Globus pallidus (tissue), 1 donor: Measurements from ENCODE around the gene FAM180A.

Experiments used
- DNase-seq: peaks from one replicate; pipeline ENCODE4 v3.0.0-alpha.2; 2015; ENCODE audit warnings: low spot score

The FAM180A gene

DNA sequence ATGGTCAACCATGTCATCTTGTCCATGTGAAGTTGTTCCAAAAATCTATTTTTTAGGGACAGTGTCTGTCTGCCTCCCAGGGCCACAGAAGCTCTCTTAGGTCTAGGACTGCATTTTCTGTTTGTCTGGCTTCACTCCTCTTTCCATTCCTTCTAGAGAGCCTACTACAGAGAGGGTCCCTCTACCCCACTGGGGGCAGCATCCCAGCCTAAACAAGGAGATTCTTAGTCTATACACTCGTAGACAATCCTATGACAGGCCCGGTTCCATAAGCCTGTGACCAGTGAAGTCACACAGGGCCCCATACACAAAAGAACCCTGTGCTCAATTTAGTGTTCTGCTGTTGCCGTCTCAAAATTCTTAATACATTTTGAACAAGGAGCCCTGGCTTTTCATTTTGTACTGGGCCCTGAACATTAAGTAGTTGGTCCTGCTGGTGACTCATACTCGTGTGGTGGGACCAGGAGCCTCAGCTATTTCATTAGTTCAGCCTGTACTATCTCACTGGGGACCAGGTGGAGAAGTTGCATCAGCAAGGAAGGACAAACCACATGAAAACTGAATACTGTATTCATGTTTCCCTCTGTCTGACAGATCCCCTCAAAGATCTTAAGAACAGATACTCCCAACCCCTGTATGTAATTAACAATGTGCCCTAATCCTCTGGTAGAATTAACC is 23.5 kb upstream of the FAM180A start:
- DNase-seq: no peak

DNA sequence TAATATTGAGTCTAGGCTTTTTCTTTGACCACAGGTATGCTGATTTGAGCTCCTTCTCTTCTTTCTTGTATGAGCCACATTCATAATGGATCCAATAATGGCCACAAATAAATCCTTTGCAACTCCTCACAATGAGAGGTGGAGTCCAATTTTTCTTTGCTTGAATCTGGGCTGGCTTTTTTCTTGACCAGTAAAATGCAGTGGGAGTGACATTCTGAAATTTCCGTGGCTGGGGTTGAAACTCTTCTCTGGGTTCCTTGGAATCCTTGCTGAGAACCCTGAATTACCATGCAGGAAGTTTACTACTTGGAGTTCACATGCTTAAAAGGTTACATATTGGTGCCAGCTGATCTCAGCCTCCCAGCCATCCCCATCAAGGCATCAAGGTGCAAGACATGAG is 22.4 kb upstream of the FAM180A start:
- DNase-seq: no peak

- DNase-seq: no peak
Measured at GRCh38 chr7:135770139-135770710, 21.6 kb upstream of the FAM180A start.

GRCh38 chr7:135769005-135769802 is 20.6 kb upstream of the FAM180A start:
- peak; percentile 54 for DNase-seq

DNA sequence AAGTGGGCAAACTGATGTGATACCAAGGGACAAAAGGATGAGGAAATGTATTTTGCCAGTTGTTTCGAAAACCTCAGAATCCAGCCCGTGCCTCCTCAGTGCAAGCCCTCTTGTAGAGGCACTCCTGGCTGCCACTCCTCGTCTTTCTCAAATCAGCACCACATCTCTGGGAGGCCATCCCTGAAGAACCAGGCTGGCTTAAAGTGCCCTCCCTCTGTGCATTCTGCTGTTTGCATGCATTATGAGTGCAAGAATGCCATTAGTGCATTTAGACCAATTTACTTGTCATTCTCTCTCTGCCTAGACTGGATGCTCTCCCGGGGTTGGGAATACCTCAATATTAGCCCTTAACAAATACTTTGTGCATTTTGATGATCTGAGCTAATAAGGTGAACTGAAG is 19.9 kb upstream of the FAM180A start:
- no peak for DNase-seq

DNA sequence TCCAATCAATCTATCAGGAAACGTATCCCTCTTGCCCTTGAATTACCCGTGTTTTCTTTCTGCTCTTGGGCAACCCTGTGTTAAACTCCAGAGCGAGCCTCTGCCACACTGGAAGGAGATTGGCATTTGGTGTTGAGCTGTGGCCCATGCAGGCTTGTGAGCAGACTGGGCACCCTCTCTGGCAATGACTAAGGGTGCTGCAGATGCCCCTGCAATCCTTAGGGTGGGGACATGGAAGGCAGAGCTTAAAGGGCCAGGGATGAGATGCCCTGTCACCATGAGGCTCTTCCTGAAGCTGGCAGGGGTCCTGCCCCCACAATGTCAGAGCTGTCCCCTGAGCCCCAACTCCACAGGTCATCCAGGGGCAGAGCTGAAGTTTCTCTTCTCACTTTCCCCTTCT is 19.5 kb upstream of the FAM180A start:
- no peak for DNase-seq

DNA sequence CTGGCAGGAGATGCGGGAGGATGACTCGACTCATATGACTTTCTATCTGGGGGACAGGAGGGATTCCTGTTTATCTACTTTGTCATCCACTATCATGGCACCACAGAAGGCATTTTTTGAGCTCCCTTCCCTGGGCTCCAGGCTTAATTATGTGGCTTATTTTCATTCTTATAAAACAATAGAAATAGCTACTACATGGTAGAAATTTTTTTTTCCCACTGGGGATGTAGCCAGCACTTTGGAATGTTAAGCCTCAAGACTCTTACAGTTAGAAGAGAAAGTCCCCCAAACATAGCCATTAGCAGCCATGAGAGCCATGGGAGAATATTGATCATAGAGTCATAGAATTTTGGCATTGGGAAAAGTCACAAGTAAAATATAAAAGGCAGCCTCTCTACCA is 14.6 kb upstream of the FAM180A start:
- DNase-seq: no peak

DNA sequence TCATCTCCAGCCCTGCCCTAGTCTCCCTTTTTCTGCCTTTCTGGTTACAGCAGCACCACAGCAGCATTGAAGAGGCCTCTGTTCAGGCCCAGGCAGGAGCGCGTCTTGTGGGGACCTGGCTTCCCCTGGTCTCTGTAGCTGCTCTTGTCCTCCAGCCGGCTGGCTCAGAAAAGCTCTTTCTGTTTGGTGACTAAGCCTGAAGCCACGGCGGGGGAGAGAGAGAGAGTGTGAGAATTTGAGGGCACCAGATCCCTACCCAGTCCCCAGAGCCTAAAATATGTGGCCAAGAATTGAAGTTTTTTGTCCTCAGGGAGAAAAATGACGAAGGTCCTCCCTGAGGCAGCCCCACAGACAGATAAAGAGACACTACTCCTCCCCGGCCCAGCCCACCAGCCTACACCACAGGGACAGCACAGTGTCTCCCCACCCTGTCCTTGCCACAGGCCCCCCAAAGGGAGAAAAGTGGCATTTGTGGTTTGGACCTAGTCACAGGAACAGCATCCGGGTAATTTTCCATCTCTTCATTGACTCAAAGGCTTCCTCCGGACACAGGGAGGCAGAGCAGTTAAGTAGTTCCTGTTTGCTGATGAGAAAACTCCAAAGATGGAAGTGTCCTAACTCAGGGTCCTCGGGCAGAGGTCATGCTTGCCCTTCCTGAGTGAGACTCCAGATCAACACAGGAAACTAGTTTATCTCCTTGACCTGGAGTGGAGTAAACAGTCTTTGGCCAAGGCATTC is 13.3 kb upstream of the FAM180A start:
- DNase-seq: no peak

DNA sequence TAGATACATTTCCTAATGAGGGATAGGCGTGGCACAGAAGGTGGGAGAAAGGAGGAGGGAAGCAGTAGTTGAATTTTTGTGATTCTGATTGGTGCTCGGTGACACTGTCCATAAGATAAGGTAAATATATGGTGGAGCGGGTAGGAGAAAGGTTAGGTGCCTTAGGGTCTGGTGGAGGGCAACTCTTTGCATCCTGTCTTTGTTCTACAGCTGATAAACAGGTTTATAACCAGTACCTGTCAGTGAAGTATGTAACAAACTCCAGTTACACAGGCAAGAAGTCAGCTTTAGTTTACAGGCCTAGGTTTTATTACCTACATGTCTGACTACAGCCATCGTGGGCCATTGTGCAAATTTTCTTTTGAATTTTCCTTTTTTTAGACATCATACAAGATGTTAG is 10.9 kb upstream of the FAM180A start:
- no peak for DNase-seq

GRCh38 chr7:135758531-135758932 is 9.9 kb upstream of the FAM180A start:
- no peak for DNase-seq

DNA sequence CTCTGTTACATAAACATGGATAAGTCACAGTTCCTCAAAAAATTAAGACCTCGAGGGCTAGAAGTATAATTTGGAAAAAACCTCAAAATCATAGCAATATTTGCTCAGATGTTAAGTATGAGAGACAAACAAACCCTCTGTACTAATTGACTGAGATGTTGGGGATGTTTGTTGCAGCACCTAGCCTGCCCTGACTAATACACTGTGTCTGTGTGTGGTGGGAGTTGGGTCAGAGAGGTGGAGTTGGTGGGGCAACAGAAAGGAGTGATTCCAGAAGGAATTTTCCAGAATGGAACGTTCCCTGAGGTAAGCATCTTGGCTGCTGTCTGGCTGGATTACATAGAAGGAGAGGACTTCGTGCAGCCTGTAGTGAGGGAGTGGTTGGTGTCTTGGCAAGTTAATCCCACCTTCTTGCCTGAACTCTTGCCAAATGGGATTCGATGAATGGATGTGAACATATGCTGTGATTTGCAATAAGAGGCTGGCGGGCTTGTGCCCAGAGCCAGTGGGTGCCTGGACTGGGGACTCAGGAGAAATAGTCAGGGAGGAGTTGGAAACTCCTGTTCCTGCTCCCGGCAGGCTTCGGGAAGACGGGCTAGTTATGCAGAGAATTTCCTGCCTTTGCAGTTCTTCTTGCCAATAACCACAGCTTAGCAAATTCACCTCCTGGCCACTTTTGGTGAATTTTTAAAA is 9.3 kb upstream of the FAM180A start:
- DNase-seq: no peak

DNA sequence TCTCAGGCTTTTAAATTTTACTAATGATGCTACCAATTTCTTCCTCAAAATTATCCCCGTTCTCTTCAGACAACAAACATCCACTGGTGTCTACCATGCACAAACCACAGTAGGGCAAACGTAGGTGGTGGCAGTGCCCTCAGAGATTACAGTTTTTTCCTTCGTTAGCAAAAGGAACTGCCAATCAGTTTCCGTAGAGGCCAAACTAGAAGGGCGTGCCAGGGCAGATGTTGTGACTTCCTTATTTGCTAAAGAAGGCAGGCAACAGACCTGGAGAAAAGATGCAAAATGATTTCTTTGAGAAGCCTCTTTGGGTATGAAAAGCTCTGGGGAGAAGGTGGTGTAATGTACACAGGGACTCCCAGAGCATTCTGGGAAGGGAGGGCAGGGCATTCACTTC is 7.6 kb upstream of the FAM180A start:
- no peak for DNase-seq

GRCh38 chr7:135755351-135755753 is 6.7 kb upstream of the FAM180A start:
- DNase-seq: no peak

DNA sequence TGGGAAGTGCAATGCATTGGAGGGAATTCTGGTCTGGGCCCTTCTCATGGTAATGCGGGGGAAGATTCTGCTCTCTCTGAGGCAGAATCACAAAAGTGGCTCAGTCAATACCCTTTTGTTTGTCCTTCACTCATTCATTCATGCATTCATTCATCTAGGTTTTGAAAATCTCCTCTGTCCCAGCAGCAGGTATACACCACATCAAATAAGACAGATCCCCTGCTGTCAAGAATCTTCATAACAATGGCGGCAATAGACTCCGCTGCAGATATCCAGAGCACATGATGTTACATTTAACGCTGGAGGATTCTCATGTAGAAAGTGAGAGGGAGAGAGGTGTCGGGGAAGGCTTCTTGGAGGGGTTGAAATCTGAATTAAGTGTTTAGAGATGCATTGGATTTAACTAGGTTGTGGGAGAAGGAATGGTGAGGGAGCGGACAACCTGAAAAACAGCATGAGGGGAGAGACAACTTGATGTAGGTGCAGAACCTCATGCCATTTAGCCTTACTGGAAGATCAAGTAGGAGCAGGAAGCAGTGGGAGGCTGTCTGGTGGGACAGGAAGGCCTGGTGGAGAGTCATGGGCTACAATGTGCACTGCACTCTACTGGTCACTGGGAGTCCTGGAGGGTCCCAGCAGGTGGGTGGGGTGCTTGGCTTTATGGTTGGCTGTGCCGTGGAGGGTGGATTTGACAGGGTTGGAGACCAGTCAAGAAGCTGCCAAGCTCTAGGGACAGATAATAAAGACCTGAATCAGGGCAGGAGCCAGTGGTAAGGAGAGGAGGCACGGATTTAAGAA is 5.2 kb upstream of the FAM180A start:
- DNase-seq: no peak

- DNase-seq: no peak
Measured at GRCh38 chr7:135747366-135747765, 1.2 kb downstream of the FAM180A start.

GRCh38 chr7:135745703-135746312 is 2.8 kb downstream of the FAM180A start:
- DNase-seq: no peak

DNA sequence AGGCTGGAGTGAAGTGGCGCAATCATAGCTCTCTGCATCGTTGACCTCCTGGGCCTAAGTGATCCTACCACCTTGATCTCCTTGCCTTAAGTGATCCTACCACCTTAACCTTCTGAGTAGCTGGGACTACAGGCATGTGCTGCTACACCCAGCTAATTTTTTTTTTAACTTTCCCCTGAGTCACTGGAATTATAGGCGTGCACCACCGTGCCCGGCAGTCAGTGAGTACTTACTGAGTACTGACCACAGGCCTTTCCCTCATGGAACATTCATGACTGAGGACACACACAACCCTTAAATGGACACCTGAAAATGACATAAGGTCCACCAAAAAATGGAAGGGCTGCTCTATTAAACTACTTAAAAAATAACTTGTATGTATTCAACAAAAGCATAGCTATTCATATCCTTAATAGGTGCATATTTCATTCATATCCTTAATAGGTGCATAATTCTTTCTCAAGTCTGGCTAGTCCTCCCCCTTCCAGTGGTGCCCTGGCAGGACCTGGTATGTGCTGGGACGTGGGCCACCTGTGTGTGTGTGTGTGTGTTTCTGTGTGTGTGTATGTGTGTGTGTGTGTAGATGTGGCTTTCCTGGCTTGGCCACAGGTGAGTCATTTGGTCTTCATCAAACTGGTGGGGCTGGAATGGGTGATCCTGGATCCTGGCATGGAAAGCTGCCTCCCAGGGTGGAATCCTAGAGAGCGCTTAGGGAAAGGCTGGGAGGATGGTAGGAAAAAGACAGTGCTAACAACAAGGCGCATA is 3.5 kb downstream of the FAM180A start:
- no peak for DNase-seq

DNA sequence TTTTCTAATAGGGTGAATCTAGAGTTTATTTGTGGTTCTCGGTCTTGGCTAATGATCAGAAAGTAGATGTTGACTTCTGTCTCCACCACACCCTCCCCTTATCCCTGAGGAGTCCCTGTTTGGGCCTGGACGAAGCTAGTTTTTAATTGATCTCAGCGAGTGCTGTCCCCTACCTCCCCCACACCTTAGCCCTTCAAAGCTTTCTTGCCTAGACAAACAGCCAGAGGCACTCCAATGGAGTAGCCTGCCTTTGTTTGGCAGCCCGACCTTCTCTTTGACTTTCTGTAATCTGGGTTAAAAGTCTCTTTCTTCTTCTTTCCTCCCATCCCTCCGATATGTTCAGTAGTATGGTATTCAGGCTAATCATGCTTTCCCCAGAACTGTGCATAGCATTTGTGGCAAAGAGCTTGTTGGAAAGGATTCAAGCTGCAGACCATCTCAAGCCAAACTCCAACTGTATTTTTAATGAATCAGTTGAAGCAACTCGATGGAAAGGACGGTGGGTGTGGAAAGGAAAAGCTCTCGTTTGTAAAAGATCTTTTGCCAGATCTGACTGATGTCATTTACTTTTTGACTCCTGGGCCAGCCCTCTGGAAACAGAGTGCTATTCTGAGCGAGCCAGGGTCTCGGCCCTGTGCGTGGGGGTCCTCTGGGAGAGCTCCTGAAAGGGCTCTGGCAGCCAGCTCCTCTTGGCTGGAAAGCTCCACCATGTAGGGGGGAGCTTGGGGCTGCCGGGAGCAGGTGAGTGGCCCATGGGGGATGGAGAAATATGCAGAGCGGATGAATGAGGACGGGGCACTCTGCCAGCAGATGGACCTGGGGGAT is 4.5 kb downstream of the FAM180A start:
- DNase-seq: no peak

DNA sequence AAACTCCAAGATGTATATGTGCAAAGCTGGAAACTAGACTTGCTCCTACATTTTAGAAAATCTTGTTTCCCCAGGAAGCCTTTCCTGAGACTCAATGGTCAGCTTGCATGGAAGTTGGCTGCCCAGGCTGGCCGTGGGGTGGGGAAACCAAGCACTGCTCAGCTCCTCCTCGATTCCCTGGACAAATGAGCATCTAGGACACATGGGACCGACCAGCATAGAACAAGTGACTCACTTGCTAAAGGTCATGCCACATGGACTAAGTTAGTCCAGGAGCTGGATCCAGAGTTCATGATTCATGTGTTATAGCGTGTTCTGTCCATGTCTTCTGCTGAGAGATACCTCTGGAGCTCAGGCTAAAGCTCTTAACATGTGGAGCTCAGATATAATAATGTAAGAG is 6.2 kb downstream of the FAM180A start:
- DNase-seq: no peak
